K562 (cell line): ENCODE data around the gene ST6GALNAC6. TPM values are rescaled to one million over a fixed set of nuclear protein-coding genes. Genes with fewer than 3 reads are reported as not detected.

Experiments
- ATAC-seq: fragments of 200-7000 bp; cut with Tn5 transposase; 3 replicates; pipeline ENCODE4 v1.9.1; 2020; ENCODE audit warnings: moderate library complexity
- BruUV-seq: library from RNA; stranded (reverse); fragments of 400-500 nt; replicated peaks from 2 replicates; lab custom pipeline; 2021; lab: Mats Ljungman, UMichigan
- CTCF ChIA-PET: fragments of 300-600 bp; formaldehyde crosslinking; extraction: SDS; loops from one replicate; lab custom pipeline; 2021; ENCODE audit warnings: low intra/inter-chr PET ratio; lab: Yijun Ruan, JAX
- POLR2A ChIA-PET: fragments of 300-600, 350-650 bp; sonication (Branson Sonifier 250); formaldehyde crosslinking; extraction: SDS; loops from one replicate; lab custom pipeline; 2021; ENCODE audit warnings: antibody characterized with exemption, inconsistent platforms; lab: Yijun Ruan, JAX
- DNase-seq, 4 experiments: peaks; one replicate each; pipeline versions ENCODE4 v3.0.0 to v3.0.0-alpha.2; 2011 to 2018; ENCODE audit warnings: low spot score in 3 of 4, mixed read lengths in 3 of 4; ENCODE audit errors: extremely low read depth in 1 of 4
- FAIRE-seq: peaks from 2 replicates; lab custom pipeline; 2011; peaks lifted over from hg19 to GRCh38; lab: Jason Lieb, UNC
- H2AFZ ChIP-seq: 2 replicates; pipeline ENCODE4 v1.6.0; 2011; ENCODE audit warnings: low read depth, low read length, control low read depth, inconsistent platforms
- H3K27ac ChIP-seq: fragments of 200-600 bp; 3 replicates; pipeline ENCODE4 v1.8.0; 2011; ENCODE audit warnings: low read depth, mild to moderate bottlenecking, control low read depth, inconsistent platforms, low read length, moderate library complexity, mixed read lengths; ENCODE audit errors: extremely low read depth
- H3K27me3 ChIP-seq, 2 experiments: fragments of 300-600 bp in 1 of 2; 2 replicates in 1 of 2; 3 replicates in 1 of 2; pipeline versions ENCODE4 v1.6.0 to v1.8.0; 2011; ENCODE audit warnings: inconsistent platforms in 2 of 2, low read length in 2 of 2, mild to moderate bottlenecking in 1 of 2, mixed read lengths in 1 of 2, moderate library complexity in 1 of 2; ENCODE audit not compliant: control insufficient read depth in 2 of 2, insufficient read depth in 2 of 2
- H3K36me3 ChIP-seq: fragments of 300-600 bp; 3 replicates; pipeline ENCODE4 v1.8.0; 2011; ENCODE audit warnings: mild to moderate bottlenecking, low read length, inconsistent platforms; ENCODE audit not compliant: control insufficient read depth, insufficient read depth
- H3K4me1 ChIP-seq, 2 experiments: fragments of 200-600 bp in 1 of 2; replicated peaks in 1 of 2; 2 replicates in 1 of 2; 3 replicates in 1 of 2; pipeline versions ENCODE4 v1.5.1 to v1.8.0; 2011; ENCODE audit warnings: inconsistent platforms in 2 of 2, low read length in 2 of 2, mild to moderate bottlenecking in 1 of 2, mixed read lengths in 1 of 2, moderate library complexity in 1 of 2; ENCODE audit not compliant: control insufficient read depth in 2 of 2, insufficient read depth in 2 of 2
- H3K4me2 ChIP-seq: 2 replicates; pipeline ENCODE4 v1.6.1; 2011; ENCODE audit warnings: low read length, control low read depth, inconsistent platforms, mixed read lengths; ENCODE audit not compliant: insufficient read depth
- H3K4me3 ChIP-seq: fragments of 200-600 bp; sonication (generic), shearing (Covaris generic); 2 replicates; pipeline ENCODE4 v1.5.1; 2016; ENCODE audit warnings: control low read depth, inconsistent platforms
- H3K79me2 ChIP-seq: fragments of 200-600 bp; 3 replicates; pipeline ENCODE4 v1.8.0; 2011; ENCODE audit warnings: low read length, inconsistent platforms; ENCODE audit not compliant: control insufficient read depth, insufficient read depth
- H3K9ac ChIP-seq, 2 experiments: 2 replicates each; pipeline versions ENCODE4 v1.6.0 to v1.6.1; 2011; ENCODE audit warnings: low read depth in 2 of 2, low read length in 2 of 2, control low read depth in 1 of 2, inconsistent platforms in 1 of 2, mild to moderate bottlenecking in 1 of 2, mixed read lengths in 1 of 2; ENCODE audit not compliant: insufficient read depth in 1 of 2
- H3K9me1 ChIP-seq: one replicate; pipeline ENCODE4 v1.6.0; 2011; ENCODE audit warnings: inconsistent platforms, mild to moderate bottlenecking, low read length, moderate library complexity; ENCODE audit not compliant: control insufficient read depth, insufficient read depth
- H3K9me3 ChIP-seq: replicated peaks from 2 replicates; pipeline ENCODE4 v1.5.1; 2011; ENCODE audit warnings: low read depth, low read length, inconsistent platforms; ENCODE audit not compliant: control insufficient read depth, insufficient read depth
- H4K20me1 ChIP-seq: replicated peaks from 2 replicates; pipeline ENCODE4 v1.6.1; 2011; ENCODE audit warnings: low read length, inconsistent platforms, mixed read lengths; ENCODE audit not compliant: control insufficient read depth, insufficient read depth
- FOXJ3 ChIP-seq: sonication (generic); formaldehyde crosslinking; IDR thresholded peaks from 2 replicates; pipeline ENCODE4 v1.4.0; 2020; ENCODE audit warnings: mild to moderate bottlenecking, missing genetic modification reagents
- HCFC1 ChIP-seq: IDR thresholded peaks from 2 replicates; pipeline ENCODE4 v1.6.1; 2012; ENCODE audit warnings: low read depth, low read length, improper control_type of control experiment
- HNRNPUL1 ChIP-seq: fragments of 200-400 bp; formaldehyde crosslinking; IDR thresholded peaks from 2 replicates; pipeline ENCODE4 v1.6.1; 2017; ENCODE audit warnings: low read length
- JUN ChIP-seq, 2 experiments: sonication (generic) in 1 of 2; formaldehyde crosslinking in 1 of 2; IDR thresholded peaks; 2 replicates each; pipeline versions ENCODE4 v1.6.1 to v1.8.0; 2012 to 2022; ENCODE audit warnings: borderline replicate concordance in 2 of 2, mild to moderate bottlenecking in 2 of 2, improper control_type of control experiment in 1 of 2, low read depth in 1 of 2, low read length in 1 of 2, missing genetic modification reagents in 1 of 2
- MLLT1 ChIP-seq, 2 experiments: fragments of 450-650 bp; IDR thresholded peaks; 2 replicates each; pipeline ENCODE4 v1.6.1; 2016
- NCOR1 ChIP-seq: fragments of 450-650 bp; IDR thresholded peaks from 2 replicates; pipeline ENCODE4 v1.6.1; 2016; ENCODE audit warnings: mild to moderate bottlenecking, moderate library complexity
- NR2F6 ChIP-seq: fragments of 450-650 bp; formaldehyde crosslinking; IDR thresholded peaks from 2 replicates; pipeline ENCODE4 v1.4.0; 2020; ENCODE audit warnings: mild to moderate bottlenecking
- RCOR1 ChIP-seq, 2 experiments: IDR thresholded peaks; 2 replicates each; pipeline ENCODE4 v1.6.1; 2012; ENCODE audit warnings: low read depth in 2 of 2, low read length in 2 of 2, borderline replicate concordance in 1 of 2, improper control_type of control experiment in 1 of 2
- SMAD2 ChIP-seq: fragments of 150-350 bp; IDR thresholded peaks from 2 replicates; pipeline ENCODE4 v1.6.1; 2014; ENCODE audit warnings: low read depth, mild to moderate bottlenecking, low read length
- XRCC3 ChIP-seq: fragments of 450-650 bp; IDR thresholded peaks from 2 replicates; pipeline ENCODE4 v1.6.1; 2017; ENCODE audit warnings: mild to moderate bottlenecking, moderate library complexity
- XRCC5 ChIP-seq: fragments of 200-400 bp; formaldehyde crosslinking; IDR thresholded peaks from 2 replicates; pipeline ENCODE4 v1.6.1; 2017; ENCODE audit warnings: low read depth, mild to moderate bottlenecking, low read length
- ZNF253 ChIP-seq: fragments of 250-450 bp; sonication (Bioruptor Pico); conservative IDR thresholded peaks from 2 replicates; pipeline ENCODE4 v1.6.1; 2021; ENCODE audit warnings: mild to moderate bottlenecking
- ZNF311 ChIP-seq: fragments of 250-450 bp; sonication (Bioruptor Pico); IDR thresholded peaks from 2 replicates; pipeline ENCODE4 v1.4.0; 2020; ENCODE audit warnings: mild to moderate bottlenecking, moderate library complexity
- ZNF583 ChIP-seq: fragments of 250-450 bp; sonication (Bioruptor Pico); IDR thresholded peaks from 2 replicates; pipeline ENCODE4 v1.4.0; 2020
- WGBS: fragments of 100-300 bp; shearing (Covaris generic); methylation state at CpG from one replicate; pipeline ENCODE4 v1.1.6; 2016; ENCODE audit warnings: low coverage, mixed read lengths; ENCODE audit not compliant: insufficient coverage; ENCODE audit errors: missing lambda C conversion rate; 5-methylcytosine and 5-hydroxymethylcytosine counted together
- in situ Hi-C: fragments of 300-500 bp; cut with MboI; formaldehyde crosslinking; loops from 4 replicates; pipeline ENCODE4 v1.15.0; 2018; ENCODE audit warnings: inconsistent platforms, mixed read lengths
- intact Hi-C: fragments of 100-400 bp; cut with micrococcal nuclease; formaldehyde crosslinking; loops from 2 replicates; pipeline ENCODE4 v1.14.2; 2022
- polyA plus RNA-seq, 8 experiments: library from polyadenylated mRNA; depleted of rRNA in 4 of 8; stranded (reverse) in 5 of 8; unstranded in 3 of 8; fragments of >200 nt; fragmentation: Nextera tagmentation in 2 of 8; fragmentation: Illumina TruSeq in 1 of 8; extraction: Ambion mirVana in 2 of 8; extraction: Trizol in 1 of 8; gene quantifications; 2 replicates each; pipeline versions ENCODE4 v1.2.1 to v1.2.3, GENCODE V29; 2011 to 2014; ENCODE audit warnings: inconsistent platforms in 1 of 8, missing spikeins in 1 of 8
- total RNA-seq, 7 experiments: library from RNA; depleted of rRNA in 6 of 7; stranded (reverse); fragments of >200 nt in 6 of 7; fragmentation: Illumina TruSeq in 2 of 7; extraction: Trizol in 2 of 7; gene quantifications; 2 replicates each; pipeline versions ENCODE4 v1.2.1 to v1.2.3, GENCODE V29; 2011 to 2021; ENCODE audit warnings: low replicate concordance in 1 of 7

Gene ST6GALNAC6
- total and polyA plus RNA-seq, 9 of the 15 experiments (the other 6 are each of a cell fraction or from before 2014, with no cell fraction given), result 0.13 to 23.0 (median 14.5) TPM

GRCh38 chr9:127908660-127908926 is 9.2 kb upstream of the ST6GALNAC6 start:
- Histone ChIP-seq H3K9ac (no peak overlapping the region), H4K20me1 (no peaks in the 10 kb centered on the region), H2AFZ (no peak overlapping the region), H3K36me3 (peaks cover 50% of the 10 kb centered on the region; the same call in 2 of the 3 replicates), H3K4me1 (peaks cover 30 to 55% of the 10 kb centered on the region in 2 experiments), H3K27ac (no peak overlapping the region), H3K4me3 (no peak overlapping the region)
- no peak for DNase-seq
- intact Hi-C loops, result no loop called here
- 91% methylated on average over 7 of the region's 10 CpGs for WGBS
- TF ChIP-seq SMAD2, result no peak
- no peak for TF ChIP-seq XRCC3
- no peak for TF ChIP-seq NCOR1
- no peak for TF ChIP-seq RCOR1 (IDR thresholded peaks at IDR 0.05; ENCODE audit: borderline replicate concordance in 1 of 2, low read depth in 2 of 2, low read length in 2 of 2)
- TF ChIP-seq, all 486 proteins: peak for 0
- ChIA-PET CTCF (no interaction called here), POLR2A (interaction anchor here (0.7 kb wide), 2 partner anchors 24 to 339 kb away, joined by 3 read pairs; no protein-coding TSS in a partner anchor)
- ATAC-seq, result no peak
- in situ Hi-C loops, result loop anchor here (25.0 kb wide), 1 partner anchor 971 kb away; no protein-coding TSS in a partner anchor
- H3K9me1 ChIP-seq, result no peaks in the 10 kb centered on the region
- H3K4me2 ChIP-seq, result no peak overlapping the region
- no peaks in the 10 kb centered on the region for H3K27me3 ChIP-seq
- FAIRE-seq, result no peak
- H3K79me2 ChIP-seq, result no peaks in the 10 kb centered on the region
- BruUV-seq, result no TSS peak
- no peaks in the 10 kb centered on the region for H3K9me3 ChIP-seq

- Histone ChIP-seq H3K36me3 (peaks cover 49% of the 10 kb centered on the region; the same call in 2 of the 3 replicates), H3K27me3 (no peaks in the 10 kb centered on the region), H3K79me2 (no peaks in the 10 kb centered on the region), H4K20me1 (no peaks in the 10 kb centered on the region), H3K9me1 (no peaks in the 10 kb centered on the region), H3K4me2 (no peak overlapping the region), H3K4me3 (no peak overlapping the region), H3K9ac (no peak overlapping the region), H3K4me1 (peaks cover 33 to 60% of the 10 kb centered on the region in 2 experiments), H3K27ac (no peak overlapping the region), H2AFZ (no peak overlapping the region), H3K9me3 (no peaks in the 10 kb centered on the region)
- DNase-seq (no peak), FAIRE-seq (no peak), ATAC-seq (no peak)
- CTCF ChIA-PET, result no interaction called here
- intact Hi-C loops (no loop called here), in situ Hi-C loops (loop anchor here (25.0 kb wide), 1 partner anchor 971 kb away; no protein-coding TSS in a partner anchor)
- 84% methylated on average over 29 of the region's 35 CpGs for WGBS
- no TSS peak for BruUV-seq
- POLR2A ChIA-PET, result interaction anchor here (0.7 kb wide), 2 partner anchors 24 to 338 kb away, joined by 3 read pairs; no protein-coding TSS in a partner anchor
- TF ChIP-seq HCFC1 (no peak), FOXJ3 (CRISPR knock-in tag) (no peak), ZNF311 (CRISPR knock-in tag) (no peak), MLLT1 (IDR thresholded peaks at IDR 0.05) (no peak), JUN (IDR thresholded peaks at IDR 0.05; ENCODE audit: borderline replicate concordance, low read depth, low read length) (no peak), JUN (CRISPR knock-in tag; IDR thresholded peaks at IDR 0.05; ENCODE audit: borderline replicate concordance) (no peak), ZNF583 (CRISPR knock-in tag) (no peak), ZNF253 (CRISPR knock-in tag) (no peak), XRCC5 (no peak), HNRNPUL1 (no peak), NR2F6 (no peak)
Measured at GRCh38 chr9:127907867-127908659, 8.7 kb upstream of the ST6GALNAC6 start.
